Tibial artery (tissue), 4 donors: ENCODE results near the gene MAGEB1.

Experiments
- DNase-seq, 2 donors: peaks; one replicate each; pipeline ENCODE4 v3.0.0-alpha.2; 2019
- H3K27ac ChIP-seq, 2 donors: fragments of 200-600 bp; sonication (generic) in 1 of 2; 1 replicate in 1 of 2; 2 replicates in 1 of 2; pipeline ENCODE4 v1.5.1; 2018 to 2019; ENCODE audit warnings: mild to moderate bottlenecking in 1 of 2
- H3K27me3 ChIP-seq, 2 donors: fragments of 200-600 bp; sonication (generic) in 1 of 2; one replicate each; pipeline versions ENCODE4 v1.5.1 to v1.6.0; 2016 to 2019
- H3K36me3 ChIP-seq, 3 donors: fragments of 200-600 bp; sonication (generic) in 2 of 3; one replicate each; pipeline ENCODE4 v1.5.1; 2016 to 2019; ENCODE audit warnings: mild to moderate bottlenecking in 2 of 3
- H3K4me1 ChIP-seq, 4 donors: fragments of 200-600 bp; sonication (generic) in 2 of 4; 1 replicate in 3 of 4; 2 replicates in 1 of 4; pipeline ENCODE4 v1.5.1; 2016 to 2019
- H3K4me3 ChIP-seq, 2 donors: fragments of 200-600 bp; sonication (generic) in 1 of 2; 1 replicate in 1 of 2; 2 replicates in 1 of 2; pipeline ENCODE4 v1.5.1; 2018 to 2019; ENCODE audit warnings: mild to moderate bottlenecking in 2 of 2
- H3K9me3 ChIP-seq, 3 donors: fragments of 200-600 bp; sonication (generic) in 1 of 3; one replicate each; pipeline ENCODE4 v1.5.1; 2016 to 2019
- intact Hi-C: fragments of 100-400 bp; cut with DNase I; formaldehyde crosslinking; loops from one replicate; pipeline ENCODE4 v1.15.0; 2023; ENCODE audit warnings: low total_unique reads
- TF ChIP-seq, protein P1 (sequence below), 2 experiments: fragments of 200-600 bp in 1 of 2; fragments of 450-650 bp in 1 of 2; IDR thresholded peaks; one replicate each; pipeline ENCODE4 v1.5.1; 2017 to 2019; ENCODE audit warnings: antibody characterized with exemption in 2 of 2, mild to moderate bottlenecking in 1 of 2, moderate library complexity in 1 of 2

The MAGEB1 gene

DNA sequence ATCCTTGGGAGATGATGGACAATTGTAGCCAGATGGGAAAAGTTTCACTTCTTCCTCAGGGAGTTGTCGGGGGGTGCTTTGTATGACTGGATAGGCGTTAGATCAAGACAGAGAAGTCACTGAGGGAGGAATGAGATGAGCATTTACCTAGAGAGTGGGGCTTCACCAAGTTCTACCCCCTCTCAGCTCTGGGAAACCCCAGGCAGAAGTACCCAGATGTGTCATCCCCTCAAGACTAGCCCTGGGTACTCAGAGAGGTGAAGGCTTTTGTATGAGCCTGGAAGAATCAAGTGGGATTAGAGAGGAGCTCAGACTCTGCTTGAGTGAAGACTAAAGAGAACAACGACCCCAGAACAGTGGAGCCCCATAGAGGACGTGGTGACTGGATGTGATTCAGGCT, 1.9 kb downstream of the MAGEB1 start:
- Histone ChIP-seq H3K4me1 (no peaks in the 10 kb centered on the region), H3K36me3 (no peaks in the 10 kb centered on the region), H3K4me3 (no peak overlapping the region), H3K27me3 (no peaks in the 10 kb centered on the region), H3K9me3 (no peaks in the 10 kb centered on the region), H3K27ac (no peak overlapping the region)
- intact Hi-C loops = no loop called here
- TF ChIP-seq, protein P1, sequence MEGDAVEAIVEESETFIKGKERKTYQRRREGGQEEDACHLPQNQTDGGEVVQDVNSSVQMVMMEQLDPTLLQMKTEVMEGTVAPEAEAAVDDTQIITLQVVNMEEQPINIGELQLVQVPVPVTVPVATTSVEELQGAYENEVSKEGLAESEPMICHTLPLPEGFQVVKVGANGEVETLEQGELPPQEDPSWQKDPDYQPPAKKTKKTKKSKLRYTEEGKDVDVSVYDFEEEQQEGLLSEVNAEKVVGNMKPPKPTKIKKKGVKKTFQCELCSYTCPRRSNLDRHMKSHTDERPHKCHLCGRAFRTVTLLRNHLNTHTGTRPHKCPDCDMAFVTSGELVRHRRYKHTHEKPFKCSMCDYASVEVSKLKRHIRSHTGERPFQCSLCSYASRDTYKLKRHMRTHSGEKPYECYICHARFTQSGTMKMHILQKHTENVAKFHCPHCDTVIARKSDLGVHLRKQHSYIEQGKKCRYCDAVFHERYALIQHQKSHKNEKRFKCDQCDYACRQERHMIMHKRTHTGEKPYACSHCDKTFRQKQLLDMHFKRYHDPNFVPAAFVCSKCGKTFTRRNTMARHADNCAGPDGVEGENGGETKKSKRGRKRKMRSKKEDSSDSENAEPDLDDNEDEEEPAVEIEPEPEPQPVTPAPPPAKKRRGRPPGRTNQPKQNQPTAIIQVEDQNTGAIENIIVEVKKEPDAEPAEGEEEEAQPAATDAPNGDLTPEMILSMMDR (IDR thresholded peaks at IDR 0.05) = no peak
- DNase-seq = no peak

DNA sequence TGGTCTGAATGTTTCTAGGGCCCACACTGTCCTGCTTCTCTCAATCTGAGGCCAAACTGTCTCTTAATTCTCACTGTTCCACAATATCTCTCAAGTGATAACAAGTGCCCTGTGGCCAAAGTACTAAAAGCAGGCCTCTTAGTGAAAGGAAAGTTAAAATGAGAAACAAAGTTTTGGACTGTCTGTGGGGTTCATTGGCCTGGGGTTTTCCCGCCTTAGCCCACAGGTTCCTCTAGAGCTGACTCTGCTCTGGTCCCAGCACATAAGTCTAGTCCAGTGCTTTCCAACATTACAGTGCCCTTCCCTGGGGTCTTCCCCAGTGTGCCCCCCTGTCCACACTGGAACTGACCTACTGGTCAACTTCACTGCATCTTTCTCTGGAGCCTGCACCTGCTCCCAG, 6.3 kb downstream of the MAGEB1 start:
- Histone ChIP-seq H3K27ac (no peak overlapping the region), H3K27me3 (no peaks in the 10 kb centered on the region), H3K4me1 (no peaks in the 10 kb centered on the region), H3K4me3 (no peak overlapping the region), H3K36me3 (no peaks in the 10 kb centered on the region), H3K9me3 (peaks cover 0 to 4% (median 0%) of the 10 kb centered on the region in 3 donors)
- DNase-seq = no peak
- TF ChIP-seq, protein P1 (IDR thresholded peaks at IDR 0.05) = no peak
- intact Hi-C loops = no loop called here

DNA sequence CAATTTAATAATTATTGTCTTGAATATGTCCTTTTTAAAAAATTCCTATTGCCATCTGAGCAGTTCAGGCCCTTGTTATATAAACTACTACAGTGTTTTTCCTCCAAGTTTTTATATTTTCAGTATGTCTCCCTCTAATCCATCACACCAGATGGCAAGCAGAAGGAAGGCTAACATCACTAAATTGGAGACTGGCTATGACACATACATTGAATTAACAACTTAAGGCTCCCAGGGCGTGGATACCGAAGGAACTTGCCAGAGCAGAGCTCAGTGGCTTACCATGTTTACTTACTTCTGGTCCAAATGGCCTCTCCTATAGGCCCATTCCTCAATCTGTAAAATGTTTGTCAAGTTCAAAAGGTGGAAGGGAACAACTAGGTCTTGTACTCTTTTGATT, 13.0 kb downstream of the MAGEB1 start:
- TF ChIP-seq, protein P1 (IDR thresholded peaks at IDR 0.05) = no peak
- H3K4me1 ChIP-seq = no peaks in the 10 kb centered on the region
- peaks cover 0 to 4% (median 0%) of the 10 kb centered on the region in 3 donors for H3K9me3 ChIP-seq
- no peaks in the 10 kb centered on the region for H3K36me3 ChIP-seq
- H3K27me3 ChIP-seq = no peaks in the 10 kb centered on the region
- H3K4me3 ChIP-seq = no peak overlapping the region
- DNase-seq = no peak
- intact Hi-C loops = no loop called here
- H3K27ac ChIP-seq = no peak overlapping the region

DNA sequence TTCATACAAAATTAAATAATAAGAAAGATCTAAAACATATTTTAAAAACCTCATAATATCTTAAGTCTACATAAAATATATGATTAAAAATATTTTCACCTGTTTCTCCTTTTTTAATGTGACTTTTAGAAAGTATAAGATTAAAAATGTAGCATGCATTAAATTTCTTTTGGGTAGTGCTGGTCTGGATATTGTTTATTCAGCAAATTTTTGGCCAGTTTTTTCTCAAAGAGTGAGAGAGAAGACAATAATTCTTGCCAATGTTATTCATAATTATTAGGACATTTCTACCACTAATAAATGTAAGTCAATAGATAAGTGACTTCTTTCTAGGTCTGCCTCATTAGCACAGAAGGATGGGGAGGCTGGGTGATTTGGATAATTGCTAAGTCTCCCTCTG, 14.1 kb downstream of the MAGEB1 start:
- no peak for DNase-seq
- H3K4me1 ChIP-seq = no peaks in the 10 kb centered on the region
- no peak overlapping the region for H3K4me3 ChIP-seq
- H3K36me3 ChIP-seq = no peaks in the 10 kb centered on the region
- no peaks in the 10 kb centered on the region for H3K27me3 ChIP-seq
- no peak overlapping the region for H3K27ac ChIP-seq
- intact Hi-C loops = no loop called here
- TF ChIP-seq, protein P1 (IDR thresholded peaks at IDR 0.05) = no peak
- H3K9me3 ChIP-seq = no peaks in the 10 kb centered on the region

DNA sequence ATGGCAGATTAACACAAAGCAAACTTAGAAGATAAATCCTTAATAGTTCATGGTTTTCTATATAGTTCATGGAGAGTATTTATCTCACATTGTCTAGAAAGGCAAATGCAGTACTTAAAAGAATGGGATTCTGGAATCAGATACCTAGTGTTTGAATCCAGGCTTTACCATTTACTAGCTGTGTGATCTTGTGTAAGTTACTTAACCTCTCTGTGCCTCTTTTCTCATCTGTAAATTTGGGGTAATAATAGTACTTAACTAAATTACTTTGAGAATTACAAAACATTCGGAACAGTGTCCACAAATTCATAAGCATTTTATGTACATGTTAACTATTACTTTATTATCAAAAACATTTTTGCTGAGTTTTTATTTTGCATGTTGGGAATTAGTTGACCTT, 15.8 kb downstream of the MAGEB1 start:
- DNase-seq = no peak
- Histone ChIP-seq H3K27ac (no peak overlapping the region), H3K4me1 (no peaks in the 10 kb centered on the region), H3K27me3 (no peaks in the 10 kb centered on the region), H3K9me3 (no peaks in the 10 kb centered on the region), H3K4me3 (no peak overlapping the region), H3K36me3 (no peaks in the 10 kb centered on the region)
- TF ChIP-seq, protein P1 (IDR thresholded peaks at IDR 0.05) = no peak
- intact Hi-C loops = no loop called here

DNA sequence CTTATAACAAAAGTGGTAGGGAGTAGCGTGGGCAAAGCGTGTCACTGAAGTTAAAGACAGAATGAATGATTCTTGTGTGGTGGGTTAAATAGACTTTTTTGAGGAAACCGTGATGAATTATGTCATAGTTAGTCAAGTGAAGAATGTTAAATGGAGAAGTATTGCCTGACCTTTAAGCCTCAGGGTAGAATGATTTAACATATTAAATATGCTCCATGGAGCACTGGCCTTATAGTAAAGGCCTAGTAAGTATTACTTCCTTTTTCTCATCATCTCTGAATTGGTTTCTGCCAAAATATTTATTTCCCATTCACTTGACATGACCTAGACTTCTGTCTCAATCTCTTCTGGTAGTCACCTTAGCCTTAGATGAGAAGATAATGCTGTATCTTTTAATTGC, 23.7 kb downstream of the MAGEB1 start:
- Histone ChIP-seq H3K4me3 (no peak overlapping the region), H3K27ac (no peak overlapping the region), H3K4me1 (no peaks in the 10 kb centered on the region), H3K27me3 (no peaks in the 10 kb centered on the region), H3K36me3 (no peaks in the 10 kb centered on the region), H3K9me3 (no peaks in the 10 kb centered on the region)
- intact Hi-C loops = no loop called here
- no peak for DNase-seq
- TF ChIP-seq, protein P1 (IDR thresholded peaks at IDR 0.05) = no peak
